HUES48 (cell line): Measurements from ENCODE around the gene FAAP20.

ENCODE experiments used
- H3K27ac ChIP-seq: one replicate; pipeline ENCODE4 v1.7.0; 2013; ENCODE audit warnings: low read depth, low read length, inconsistent platforms
- H3K27me3 ChIP-seq: 2 replicates; pipeline ENCODE4 v1.6.1; 2013; ENCODE audit warnings: mild to moderate bottlenecking, low read length; ENCODE audit not compliant: control insufficient read depth, insufficient read depth
- H3K36me3 ChIP-seq: 2 replicates; pipeline ENCODE4 v1.6.1; 2013; ENCODE audit warnings: low read length; ENCODE audit not compliant: control insufficient read depth, insufficient read depth
- H3K4me1 ChIP-seq: 2 replicates; pipeline ENCODE4 v1.6.1; 2013; ENCODE audit warnings: mild to moderate bottlenecking, low read length; ENCODE audit not compliant: control insufficient read depth, insufficient read depth
- H3K4me3 ChIP-seq: 2 replicates; pipeline ENCODE4 v1.5.1; 2013; ENCODE audit warnings: mild to moderate bottlenecking, low read depth, low read length
- H3K9ac ChIP-seq: 2 replicates; pipeline ENCODE4 v1.6.1; 2013; ENCODE audit warnings: mild to moderate bottlenecking, low read depth, low read length, moderate library complexity
- H3K9me3 ChIP-seq: 2 replicates; pipeline ENCODE4 v1.6.1; 2013; ENCODE audit warnings: low read length; ENCODE audit not compliant: control insufficient read depth, insufficient read depth

Gene FAAP20, protein sequence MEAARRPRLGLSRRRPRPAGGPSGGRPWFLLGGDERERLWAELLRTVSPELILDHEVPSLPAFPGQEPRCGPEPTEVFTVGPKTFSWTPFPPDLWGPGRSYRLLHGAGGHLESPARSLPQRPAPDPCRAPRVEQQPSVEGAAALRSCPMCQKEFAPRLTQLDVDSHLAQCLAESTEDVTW

DNA sequence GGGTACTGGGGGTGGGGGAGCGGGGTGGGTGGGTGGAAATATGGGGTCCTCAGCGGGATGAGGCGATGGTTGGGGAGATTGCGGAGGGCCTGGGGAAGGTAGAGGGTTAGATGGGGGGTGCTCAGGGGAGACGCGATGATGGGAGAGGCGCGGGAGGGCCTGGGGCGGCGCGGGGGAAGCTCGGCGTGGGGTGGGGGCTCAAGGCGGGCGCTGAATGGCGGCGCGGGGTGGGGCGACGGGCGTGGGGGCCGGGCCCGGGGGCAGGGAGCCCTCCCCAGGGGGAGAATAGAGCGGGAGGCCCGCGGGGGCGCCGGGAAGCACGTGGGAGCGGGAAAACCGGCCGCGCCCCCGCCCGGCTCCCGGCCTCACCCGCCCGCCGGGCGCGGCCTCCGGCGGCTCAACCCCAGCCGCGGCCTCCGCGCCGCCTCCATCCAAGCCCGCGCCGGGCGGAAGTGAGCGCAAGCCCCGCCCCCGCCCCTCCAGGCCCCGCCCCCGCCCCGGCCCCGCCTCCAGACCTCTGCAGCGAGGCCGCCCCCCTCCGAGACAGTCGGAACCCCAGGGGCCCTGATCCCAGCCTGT is at the start of gene FAAP20:
TSS of gene FAAP20 (minus strand) at position 454 of the 579 bp plus-strand sequence. CDS start at position 431, 23 bp downstream.
- no peak within 1 kb of the TSS for H3K9ac ChIP-seq
- peaks cover 14% of the 10 kb centered on the region for H3K4me1 ChIP-seq
- no peaks in the 10 kb centered on the region for H3K9me3 ChIP-seq
- H3K4me3 ChIP-seq = peak within 1 kb of the TSS; percentile 62
- peak within 1 kb of the TSS; percentile 84 for H3K27ac ChIP-seq
- H3K36me3 ChIP-seq = peaks cover 8% of the 10 kb centered on the region; the same call in 1 of the 2 replicates
- no peaks in the 10 kb centered on the region for H3K27me3 ChIP-seq

GRCh38 chr1:2242814-2243725 is 48.5 kb upstream of the FAAP20 start:
- no peak overlapping the region for H3K27ac ChIP-seq
- no peaks in the 10 kb centered on the region for H3K9me3 ChIP-seq
- H3K36me3 ChIP-seq = peaks cover 8% of the 10 kb centered on the region; the same call in 1 of the 2 replicates
- no peak overlapping the region for H3K4me3 ChIP-seq
- H3K9ac ChIP-seq = no peak overlapping the region
- peaks cover 21% of the 10 kb centered on the region for H3K4me1 ChIP-seq
- no peaks in the 10 kb centered on the region for H3K27me3 ChIP-seq

DNA sequence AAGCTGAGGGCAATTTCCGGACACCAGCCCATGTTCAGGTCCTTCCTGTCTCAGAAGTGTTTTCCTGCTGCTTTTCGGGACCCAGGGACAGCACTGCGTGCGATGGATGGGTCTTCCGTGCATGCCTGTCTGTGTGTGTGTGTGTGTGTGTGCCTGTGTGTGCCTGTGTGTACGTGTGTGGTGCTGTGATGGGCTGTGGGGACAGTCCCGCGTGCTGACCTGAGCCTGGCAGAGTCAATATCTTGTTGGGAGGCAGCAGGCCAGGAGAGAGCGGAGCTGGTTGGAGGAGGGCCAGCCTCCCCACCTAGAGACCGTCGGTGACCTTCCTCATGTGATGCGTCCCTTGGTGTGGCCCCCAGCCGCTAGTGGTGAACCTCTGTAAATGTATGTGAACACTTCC is 47.2 kb upstream of the FAAP20 start:
- Histone ChIP-seq H3K4me1 (peaks cover 8% of the 10 kb centered on the region; the same call in 1 of the 2 replicates), H3K9ac (no peak overlapping the region), H3K4me3 (no peak overlapping the region), H3K27me3 (no peaks in the 10 kb centered on the region), H3K9me3 (no peaks in the 10 kb centered on the region), H3K27ac (no peak overlapping the region), H3K36me3 (peaks cover 8% of the 10 kb centered on the region; the same call in 1 of the 2 replicates)

GRCh38 chr1:2240270-2241156 is 45.9 kb upstream of the FAAP20 start:
- H3K9ac ChIP-seq = no peak overlapping the region
- no peak overlapping the region for H3K27ac ChIP-seq
- H3K36me3 ChIP-seq = peaks cover 8% of the 10 kb centered on the region; the same call in 1 of the 2 replicates
- H3K9me3 ChIP-seq = no peaks in the 10 kb centered on the region
- no peaks in the 10 kb centered on the region for H3K27me3 ChIP-seq
- no peak overlapping the region for H3K4me3 ChIP-seq
- H3K4me1 ChIP-seq = no peaks in the 10 kb centered on the region

DNA sequence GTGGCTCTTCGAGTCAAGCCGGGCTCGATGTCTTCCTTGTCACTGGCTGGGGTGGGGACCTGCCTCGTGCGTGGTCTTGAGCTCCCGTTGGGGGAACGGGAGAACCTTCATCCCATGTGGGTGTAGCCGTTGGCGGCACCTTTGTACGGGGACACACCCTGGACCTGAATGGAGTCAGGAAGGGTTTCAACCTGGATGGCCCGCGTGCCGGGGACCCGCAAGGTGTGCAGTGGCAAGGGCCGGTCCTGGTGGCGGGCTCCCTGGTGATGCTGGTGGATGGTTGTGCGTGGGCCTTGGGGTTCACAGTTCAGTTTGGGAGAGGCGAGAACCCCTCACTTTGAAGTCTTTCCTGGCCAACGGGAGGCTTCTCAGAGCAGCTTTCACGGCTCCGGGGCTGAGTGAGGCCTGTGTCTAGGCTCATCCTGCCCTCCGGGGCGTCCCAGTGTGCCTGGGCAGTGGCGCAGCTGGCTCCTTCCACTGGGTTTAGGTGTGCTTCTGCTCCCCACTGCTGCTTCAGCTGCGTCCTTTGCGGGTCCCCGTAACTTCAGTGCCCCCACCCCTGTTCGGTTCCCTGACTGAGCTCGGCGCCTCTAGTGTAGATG is 44.9 kb upstream of the FAAP20 start:
- no peak overlapping the region for H3K9ac ChIP-seq
- no peak overlapping the region for H3K27ac ChIP-seq
- H3K9me3 ChIP-seq = no peaks in the 10 kb centered on the region
- no peaks in the 10 kb centered on the region for H3K4me1 ChIP-seq
- no peak overlapping the region for H3K4me3 ChIP-seq
- no peaks in the 10 kb centered on the region for H3K27me3 ChIP-seq
- peaks cover 8% of the 10 kb centered on the region; the same call in 1 of the 2 replicates for H3K36me3 ChIP-seq

DNA sequence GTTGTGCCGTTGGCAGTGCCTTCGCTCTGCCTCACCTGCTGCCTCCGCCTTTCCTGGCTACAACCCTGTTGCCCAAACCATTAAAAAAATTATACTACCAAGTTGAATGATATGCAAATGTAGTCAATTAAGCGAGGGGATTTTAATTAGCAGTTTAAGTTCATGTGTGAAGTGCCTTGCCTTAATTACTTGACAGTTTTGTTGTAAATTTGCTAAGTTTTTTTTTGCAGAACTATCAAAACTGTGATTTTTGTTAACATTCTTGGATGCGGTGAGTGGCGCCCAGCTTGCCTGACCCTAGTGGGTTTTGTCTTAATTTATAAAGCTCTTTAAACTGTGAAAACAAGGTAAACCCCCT is 44.4 kb upstream of the FAAP20 start:
- Histone ChIP-seq H3K27me3 (no peaks in the 10 kb centered on the region), H3K9me3 (no peaks in the 10 kb centered on the region), H3K4me1 (peaks cover 4% of the 10 kb centered on the region), H3K9ac (no peak overlapping the region), H3K4me3 (no peak overlapping the region), H3K27ac (no peak overlapping the region), H3K36me3 (peaks cover 8% of the 10 kb centered on the region; the same call in 1 of the 2 replicates)

DNA sequence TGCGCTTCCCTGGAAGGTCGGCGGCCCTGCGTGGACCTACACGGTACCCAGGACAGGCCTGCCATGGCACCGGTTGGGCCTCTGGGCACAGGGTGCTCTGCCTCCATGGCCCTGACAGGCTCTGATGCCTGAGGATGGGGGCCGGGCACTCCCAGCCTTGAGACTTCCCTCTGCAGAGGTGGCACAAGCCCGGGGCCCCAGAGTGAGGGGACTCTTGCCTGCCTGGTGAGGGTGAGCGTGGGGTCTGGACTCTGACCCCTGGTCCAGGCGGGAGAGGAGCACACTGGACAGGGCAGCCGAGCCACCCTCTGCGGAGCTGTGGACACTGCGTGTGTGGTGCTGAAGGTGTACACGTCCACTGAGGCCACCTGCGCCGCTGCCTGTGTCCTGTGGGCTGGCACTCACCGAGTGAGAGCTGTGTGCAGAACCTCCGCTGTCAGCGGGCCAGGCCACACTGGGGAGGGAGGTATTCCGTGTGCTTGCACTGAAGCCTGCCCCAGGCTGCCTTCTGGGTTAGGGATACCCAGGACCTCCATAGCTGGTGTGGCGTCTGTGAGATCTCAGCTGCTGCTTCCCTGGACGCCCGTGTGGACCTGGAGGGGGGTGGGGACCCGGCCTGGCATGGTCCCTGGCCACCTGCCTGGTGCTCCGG is 43.9 kb upstream of the FAAP20 start:
- no peaks in the 10 kb centered on the region for H3K27me3 ChIP-seq
- H3K4me3 ChIP-seq = no peak overlapping the region
- no peak overlapping the region for H3K9ac ChIP-seq
- no peak overlapping the region for H3K27ac ChIP-seq
- peaks cover 7% of the 10 kb centered on the region for H3K4me1 ChIP-seq
- H3K9me3 ChIP-seq = no peaks in the 10 kb centered on the region
- peaks cover 8% of the 10 kb centered on the region; the same call in 1 of the 2 replicates for H3K36me3 ChIP-seq

- H3K27ac ChIP-seq = no peak overlapping the region
- no peaks in the 10 kb centered on the region for H3K9me3 ChIP-seq
- peaks cover 11% of the 10 kb centered on the region for H3K4me1 ChIP-seq
- H3K4me3 ChIP-seq = no peak overlapping the region
- H3K36me3 ChIP-seq = peaks cover 8% of the 10 kb centered on the region; the same call in 1 of the 2 replicates
- H3K9ac ChIP-seq = no peak overlapping the region
- H3K27me3 ChIP-seq = no peaks in the 10 kb centered on the region
Observed at GRCh38 chr1:2237773-2238172, 43.2 kb upstream of the FAAP20 start.

DNA sequence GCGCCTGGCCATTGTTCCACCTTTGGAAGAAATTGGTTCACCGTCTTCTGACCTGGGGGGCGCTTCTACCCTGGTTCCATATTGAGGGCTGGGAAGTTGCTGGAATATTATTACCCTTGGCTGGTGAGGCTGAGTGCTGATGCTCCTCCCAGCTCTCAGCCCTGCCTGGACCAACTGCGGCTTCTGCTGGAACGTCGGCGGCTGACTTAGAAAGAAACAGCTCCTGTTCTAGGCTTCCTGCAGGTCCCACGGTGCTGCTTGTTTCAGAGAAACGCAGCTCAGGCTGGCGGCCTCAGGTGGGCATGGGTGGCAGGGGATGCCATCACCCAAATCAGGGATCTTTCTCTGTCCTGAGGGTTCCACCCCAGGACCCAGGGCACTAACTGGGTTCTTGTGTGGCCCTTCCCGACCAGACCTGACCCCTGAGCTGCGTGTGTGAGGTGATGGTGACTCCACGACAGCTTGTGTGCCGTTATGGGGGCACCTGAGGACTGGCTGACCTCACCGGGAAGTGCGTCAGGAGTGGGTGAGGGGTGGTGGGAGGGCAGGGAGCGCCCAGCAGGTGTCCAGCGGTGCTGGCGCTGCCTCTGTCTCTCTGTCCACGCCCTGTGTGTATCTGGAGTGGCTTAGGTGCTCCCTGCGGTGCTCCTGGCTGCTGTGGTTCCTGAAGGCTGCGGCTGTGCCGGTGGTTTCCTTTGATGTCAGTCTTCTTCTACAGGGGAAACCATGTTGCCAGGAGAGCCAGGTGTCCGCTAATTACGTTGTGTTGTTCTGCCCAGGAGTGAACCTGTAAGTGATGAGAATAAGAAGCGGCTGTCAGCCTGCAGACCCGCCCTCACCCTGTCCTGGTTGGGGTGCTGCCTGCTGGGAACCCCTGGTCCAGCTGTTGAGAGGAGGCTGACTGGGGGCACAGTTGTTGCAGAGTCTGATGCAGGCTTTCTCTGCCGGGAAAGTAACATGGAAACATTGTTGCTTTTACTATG is 42.4 kb upstream of the FAAP20 start:
- Histone ChIP-seq H3K27me3 (no peaks in the 10 kb centered on the region), H3K9ac (no peak overlapping the region), H3K9me3 (no peaks in the 10 kb centered on the region), H3K4me1 (peaks cover 15% of the 10 kb centered on the region), H3K4me3 (no peak overlapping the region), H3K36me3 (peaks cover 12% of the 10 kb centered on the region), H3K27ac (peak overlapping the region; percentile 1)
